Measurements from ENCODE around the gene LILRA2.
"Not testable (repeated sequence)": the region's sequence is repeated elsewhere in the genome, so short reads cannot be mapped to it uniquely, and the experiment has no call there.

LILRA2 gene

GRCh38 chr19:54594737-54595136, 21.1 kb downstream of the LILRA2 start:
- TF ChIP-seq, protein P1, sequence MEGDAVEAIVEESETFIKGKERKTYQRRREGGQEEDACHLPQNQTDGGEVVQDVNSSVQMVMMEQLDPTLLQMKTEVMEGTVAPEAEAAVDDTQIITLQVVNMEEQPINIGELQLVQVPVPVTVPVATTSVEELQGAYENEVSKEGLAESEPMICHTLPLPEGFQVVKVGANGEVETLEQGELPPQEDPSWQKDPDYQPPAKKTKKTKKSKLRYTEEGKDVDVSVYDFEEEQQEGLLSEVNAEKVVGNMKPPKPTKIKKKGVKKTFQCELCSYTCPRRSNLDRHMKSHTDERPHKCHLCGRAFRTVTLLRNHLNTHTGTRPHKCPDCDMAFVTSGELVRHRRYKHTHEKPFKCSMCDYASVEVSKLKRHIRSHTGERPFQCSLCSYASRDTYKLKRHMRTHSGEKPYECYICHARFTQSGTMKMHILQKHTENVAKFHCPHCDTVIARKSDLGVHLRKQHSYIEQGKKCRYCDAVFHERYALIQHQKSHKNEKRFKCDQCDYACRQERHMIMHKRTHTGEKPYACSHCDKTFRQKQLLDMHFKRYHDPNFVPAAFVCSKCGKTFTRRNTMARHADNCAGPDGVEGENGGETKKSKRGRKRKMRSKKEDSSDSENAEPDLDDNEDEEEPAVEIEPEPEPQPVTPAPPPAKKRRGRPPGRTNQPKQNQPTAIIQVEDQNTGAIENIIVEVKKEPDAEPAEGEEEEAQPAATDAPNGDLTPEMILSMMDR (conservative IDR thresholded peaks at IDR 0.05; ENCODE audit: control insufficient read depth, insufficient read depth, low read depth, low read length) = no peak
- no peak overlapping the region for H3K4me3 ChIP-seq (ENCODE audit: control insufficient read depth, low read depth, low read length)
- DNase-seq (ENCODE audit: low read depth) = no peak

GRCh38 chr19:54595680-54596436, 22.3 kb downstream of the LILRA2 start:
- H3K4me3 ChIP-seq (ENCODE audit: control insufficient read depth, low read depth, low read length); DNase-seq (ENCODE audit: low read depth): not testable (repeated sequence)

- TF ChIP-seq, protein P1 (conservative IDR thresholded peaks at IDR 0.05; ENCODE audit: control insufficient read depth, insufficient read depth, low read depth, low read length) = no peak
- no peak for DNase-seq (ENCODE audit: low read depth)
Measured at GRCh38 chr19:54600212-54600611, 26.6 kb downstream of the LILRA2 start.

GRCh38 chr19:54606230-54606629, 32.6 kb downstream of the LILRA2 start:
- DNase-seq (ENCODE audit: low read depth) = no peak
- TF ChIP-seq, protein P1 (conservative IDR thresholded peaks at IDR 0.05; ENCODE audit: control insufficient read depth, insufficient read depth, low read depth, low read length) = no peak
- H3K4me3 ChIP-seq (ENCODE audit: control insufficient read depth, low read depth, low read length) = no peak overlapping the region

More at GRCh38 chr19:54600212-54600611, 26.6 kb downstream of the LILRA2 start:
- H3K4me3 ChIP-seq (ENCODE audit: control insufficient read depth, low read depth, low read length) = no peak overlapping the region

DNA sequence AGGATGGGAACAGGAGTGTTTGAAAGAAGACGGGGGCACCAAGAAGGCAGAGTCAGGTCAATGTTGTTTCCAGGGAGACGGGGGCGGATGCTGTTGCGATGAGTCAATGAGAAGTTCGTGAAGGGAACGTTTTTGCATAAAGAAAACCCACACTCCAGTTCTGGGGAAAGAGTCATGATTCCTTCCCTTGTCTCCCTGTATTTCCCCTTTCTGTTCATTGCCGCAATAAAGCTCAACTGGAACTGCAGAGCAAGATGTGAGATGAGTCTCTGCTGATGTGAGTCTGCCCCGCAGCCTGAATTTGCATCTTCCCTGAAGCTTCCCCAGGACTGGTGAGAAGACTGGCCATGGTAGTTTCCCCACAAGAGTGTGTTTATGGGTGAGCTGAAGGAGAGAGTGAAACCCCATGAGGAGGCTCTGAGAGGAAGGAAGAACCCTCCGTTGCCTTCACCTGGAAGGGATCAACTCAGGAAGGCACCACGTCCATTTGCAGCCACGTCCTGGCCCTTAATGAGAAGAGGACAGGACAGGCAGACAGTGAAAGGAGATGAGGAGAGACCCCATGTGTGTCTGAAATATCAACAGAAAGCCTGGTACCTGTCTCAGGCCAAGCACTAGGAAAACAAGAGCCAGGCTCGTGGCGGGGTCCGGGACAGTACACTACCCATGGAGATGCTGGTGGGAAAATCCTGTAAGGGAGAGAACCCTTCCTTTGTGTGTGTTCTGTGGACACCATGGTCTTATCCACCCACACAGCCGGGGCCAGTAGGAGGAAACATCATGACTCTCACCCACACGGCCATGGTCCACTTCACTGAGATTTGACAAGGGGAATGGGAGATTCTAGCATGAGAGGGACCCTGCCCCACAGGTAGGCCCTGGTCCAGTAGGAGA, 33.5 kb downstream of the LILRA2 start:
- H3K4me3 ChIP-seq (ENCODE audit: control insufficient read depth, low read depth, low read length) = no peak overlapping the region
- DNase-seq (ENCODE audit: low read depth) = no peak
- TF ChIP-seq, protein P1 (conservative IDR thresholded peaks at IDR 0.05; ENCODE audit: control insufficient read depth, insufficient read depth, low read depth, low read length) = no peak

GRCh38 chr19:54607785-54608150, 34.2 kb downstream of the LILRA2 start:
- no peak for DNase-seq (ENCODE audit: low read depth)
- TF ChIP-seq, protein P1 (conservative IDR thresholded peaks at IDR 0.05; ENCODE audit: control insufficient read depth, insufficient read depth, low read depth, low read length) = no peak
- no peak overlapping the region for H3K4me3 ChIP-seq (ENCODE audit: control insufficient read depth, low read depth, low read length)

GRCh38 chr19:54608205-54608604, 34.6 kb downstream of the LILRA2 start:
- H3K4me3 ChIP-seq (ENCODE audit: control insufficient read depth, low read depth, low read length) = no peak overlapping the region
- no peak for DNase-seq (ENCODE audit: low read depth)
- TF ChIP-seq, protein P1 (conservative IDR thresholded peaks at IDR 0.05; ENCODE audit: control insufficient read depth, insufficient read depth, low read depth, low read length) = no peak

All from fibroblast of mammary gland (primary cell).